HCT116 (cell line): ENCODE results near the gene ERCC5. TPM values are rescaled to one million over a fixed set of nuclear protein-coding genes. Genes with fewer than 3 reads are reported as not detected.

Experiments
- ATAC-seq: fragments of 200-7000 bp; cut with Tn5 transposase; 2 replicates; pipeline ENCODE4 v1.9.1; 2020; ENCODE audit warnings: mild to moderate bottlenecking, moderate library complexity
- BruUV-seq: library from RNA; stranded (reverse); fragments of 400-500 nt; replicated peaks from 2 replicates; lab custom pipeline; 2021; lab: Mats Ljungman, UMichigan
- CTCF ChIA-PET: fragments of 300-600 bp; sonication (Branson Sonifier 250); formaldehyde crosslinking; loops from one replicate; lab custom pipeline; 2021; ENCODE audit warnings: antibody characterized with exemption; lab: Charles Lee
- POLR2A ChIA-PET: fragments of 300-600, 350-600 bp; sonication (Branson Sonifier 250); formaldehyde crosslinking; loops from one replicate; lab custom pipeline; 2021; ENCODE audit warnings: antibody characterized with exemption; lab: Charles Lee
- RAD21 ChIA-PET, 2 experiments: fragments of 300-600 bp; sonication (Branson Sonifier 250); formaldehyde crosslinking; loops; one replicate each; lab custom pipeline; 2023; ENCODE audit warnings: low total read pairs in 2 of 2; ENCODE audit not compliant: uncharacterized antibody in 2 of 2, unreplicated experiment in 2 of 2, low non-redundant PET in 1 of 2; lab: Charles Lee
- DNase-seq: peaks from one replicate; pipeline ENCODE4 v3.0.0-alpha.2; 2010; ENCODE audit warnings: low read depth, low spot score
- H2AFZ ChIP-seq: fragments of 200-600 bp; shearing (Covaris generic), sonication (generic); 2 replicates; pipeline ENCODE4 v1.6.1; 2017; ENCODE audit warnings: low read depth, mixed run types, mixed read lengths, antibody characterized with exemption, low read length; ENCODE audit not compliant: poor library complexity, severe bottlenecking
- H3K27ac ChIP-seq: 2 replicates; pipeline ENCODE4 v1.5.1; 2012; ENCODE audit warnings: low read depth, low read length
- H3K27me3 ChIP-seq: fragments of 200-600 bp; sonication (generic); 2 replicates; pipeline ENCODE4 v1.6.1; 2016; ENCODE audit warnings: mixed run types, low read length, mixed read lengths; ENCODE audit not compliant: insufficient read depth
- H3K36me3 ChIP-seq, 2 experiments: fragments of 200-500 bp in 1 of 2; fragments of 200-600 bp in 1 of 2; sonication (Bioruptor generic) in 1 of 2; sonication (generic) in 1 of 2; 2 replicates each; pipeline versions ENCODE4 v1.5.1 to v1.6.1; 2014 to 2016; ENCODE audit warnings: low read length in 2 of 2, inconsistent platforms in 1 of 2, mixed read lengths in 1 of 2, mixed run types in 1 of 2; ENCODE audit not compliant: insufficient read depth in 2 of 2, control insufficient read depth in 1 of 2
- H3K4me1 ChIP-seq, 2 experiments: fragments of 200-600 bp in 1 of 2; sonication (generic) in 1 of 2; 2 replicates each; pipeline versions ENCODE4 v1.5.1 to v1.6.1; 2012 to 2017; ENCODE audit warnings: low read length in 2 of 2, inconsistent platforms in 1 of 2, mild to moderate bottlenecking in 1 of 2, mixed read lengths in 1 of 2, mixed run types in 1 of 2, moderate library complexity in 1 of 2; ENCODE audit not compliant: insufficient read depth in 2 of 2, control insufficient read depth in 1 of 2
- H3K4me2 ChIP-seq: fragments of 200-600 bp; sonication (generic); 2 replicates; pipeline ENCODE4 v1.6.1; 2017; ENCODE audit warnings: mixed run types, low read length, mixed read lengths
- H3K4me3 ChIP-seq, 2 experiments: fragments of 200-600 bp in 1 of 2; sonication (generic) in 1 of 2; replicated peaks in 1 of 2; 2 replicates each; pipeline ENCODE4 v1.5.1; 2011 to 2016; ENCODE audit warnings: low read length in 2 of 2, control low read depth in 1 of 2, low read depth in 1 of 2, mild to moderate bottlenecking in 1 of 2, mixed read lengths in 1 of 2, mixed run types in 1 of 2
- H3K79me2 ChIP-seq: fragments of 200-600 bp; sonication (generic); 2 replicates; pipeline ENCODE4 v1.6.1; 2017; ENCODE audit warnings: mild to moderate bottlenecking, mixed run types, low read length, moderate library complexity, mixed read lengths; ENCODE audit not compliant: insufficient read depth
- H3K9ac ChIP-seq: fragments of 200-600 bp; sonication (generic); 2 replicates; pipeline ENCODE4 v1.6.1; 2016; ENCODE audit warnings: low read length, mixed read lengths
- H3K9me2 ChIP-seq: fragments of 200-600 bp; sonication (generic), shearing (Covaris generic); 2 replicates; pipeline ENCODE4 v1.6.1; 2017; ENCODE audit warnings: mixed run types, mild to moderate bottlenecking, moderate library complexity; ENCODE audit not compliant: insufficient read depth
- H3K9me3 ChIP-seq, 2 experiments: fragments of 200-500 bp in 1 of 2; fragments of 200-600 bp in 1 of 2; sonication (Bioruptor generic) in 1 of 2; sonication (generic) in 1 of 2; 2 replicates each; pipeline ENCODE4 v1.6.1; 2014 to 2017; ENCODE audit warnings: low read length in 2 of 2, mixed read lengths in 2 of 2, inconsistent platforms in 1 of 2, low read depth in 1 of 2, mild to moderate bottlenecking in 1 of 2, mixed run types in 1 of 2, moderate library complexity in 1 of 2; ENCODE audit not compliant: control insufficient read depth in 1 of 2, insufficient read depth in 1 of 2
- H4K20me1 ChIP-seq: fragments of 200-600 bp; sonication (generic), shearing (Covaris generic); 2 replicates; pipeline ENCODE4 v1.6.1; 2017; ENCODE audit warnings: mixed run types, mild to moderate bottlenecking, moderate library complexity; ENCODE audit not compliant: insufficient read depth
- CBX3 ChIP-seq: IDR thresholded peaks from 2 replicates; pipeline ENCODE4 v1.6.1; 2012; ENCODE audit warnings: low read depth
- EGR1 ChIP-seq: IDR thresholded peaks from 2 replicates; pipeline ENCODE4 v1.6.1; 2012; ENCODE audit warnings: low read depth
- ELF1 ChIP-seq: IDR thresholded peaks from 2 replicates; pipeline ENCODE4 v1.6.1; 2012; ENCODE audit warnings: low read depth, borderline replicate concordance
- EZH2 ChIP-seq: fragments of 200-600 bp; sonication (generic); IDR thresholded peaks from 2 replicates; pipeline ENCODE4 v1.6.1; 2017; ENCODE audit warnings: antibody characterized with exemption, mixed run types
- EZH2phosphoT487 ChIP-seq: fragments of 200-600 bp; IDR thresholded peaks from 2 replicates; pipeline ENCODE4 v1.6.1; 2018; ENCODE audit warnings: antibody characterized with exemption, borderline replicate concordance
- FOSL1 ChIP-seq: IDR thresholded peaks from 2 replicates; pipeline ENCODE4 v1.6.1; 2012; ENCODE audit warnings: low read depth
- JUND ChIP-seq: IDR thresholded peaks from 2 replicates; pipeline ENCODE4 v1.6.1; 2012
- MAX ChIP-seq: IDR thresholded peaks from 2 replicates; pipeline ENCODE4 v1.6.1; 2012
- POLR2A ChIP-seq: IDR thresholded peaks from 2 replicates; pipeline ENCODE4 v1.7.0; 2011; ENCODE audit warnings: borderline replicate concordance; ENCODE audit not compliant: insufficient read depth, insufficient read length; ENCODE audit errors: extremely low read depth
- RAD21 ChIP-seq: IDR thresholded peaks from 2 replicates; pipeline ENCODE4 v1.6.1; 2012; ENCODE audit warnings: low read depth, mild to moderate bottlenecking
- REST ChIP-seq: IDR thresholded peaks from 2 replicates; pipeline ENCODE4 v1.6.1; 2012; ENCODE audit warnings: low read depth
- SRF ChIP-seq: IDR thresholded peaks from 2 replicates; pipeline ENCODE4 v1.6.1; 2012; ENCODE audit warnings: low read depth
- TCF7L2 ChIP-seq: IDR thresholded peaks from 2 replicates; pipeline ENCODE4 v1.7.0; 2011; ENCODE audit warnings: borderline replicate concordance, inconsistent platforms; ENCODE audit not compliant: insufficient read depth, insufficient read length; ENCODE audit errors: extremely low read depth
- ZFX ChIP-seq: fragments of 450-650 bp; IDR thresholded peaks from 2 replicates; pipeline ENCODE4 v1.6.1; 2017
- ZNF274 ChIP-seq: fragments of 200-500 bp; sonication (Bioruptor generic); IDR thresholded peaks from 2 replicates; pipeline ENCODE4 v1.6.1; 2014; ENCODE audit warnings: mild to moderate bottlenecking, low read depth, low read length, inconsistent platforms
- intact Hi-C: fragments of 100-400 bp; cut with micrococcal nuclease; formaldehyde crosslinking; loops from 2 replicates; pipeline ENCODE4 v1.10.0; 2022
- total RNA-seq: library from RNA; stranded (reverse); gene quantifications from one replicate; pipeline ENCODE4 v1.2.1, GENCODE V29; 2021; ENCODE audit not compliant: unreplicated experiment
- TF ChIP-seq, protein P1 (sequence below): IDR thresholded peaks from 2 replicates; pipeline ENCODE4 v1.6.1; 2011; ENCODE audit warnings: mild to moderate bottlenecking, low read length, moderate library complexity; ENCODE audit not compliant: insufficient replicate concordance; ENCODE audit errors: extremely low read depth

Gene ERCC5
- total RNA-seq, 1 experiment from 2014 or later = 25.6 TPM

DNA sequence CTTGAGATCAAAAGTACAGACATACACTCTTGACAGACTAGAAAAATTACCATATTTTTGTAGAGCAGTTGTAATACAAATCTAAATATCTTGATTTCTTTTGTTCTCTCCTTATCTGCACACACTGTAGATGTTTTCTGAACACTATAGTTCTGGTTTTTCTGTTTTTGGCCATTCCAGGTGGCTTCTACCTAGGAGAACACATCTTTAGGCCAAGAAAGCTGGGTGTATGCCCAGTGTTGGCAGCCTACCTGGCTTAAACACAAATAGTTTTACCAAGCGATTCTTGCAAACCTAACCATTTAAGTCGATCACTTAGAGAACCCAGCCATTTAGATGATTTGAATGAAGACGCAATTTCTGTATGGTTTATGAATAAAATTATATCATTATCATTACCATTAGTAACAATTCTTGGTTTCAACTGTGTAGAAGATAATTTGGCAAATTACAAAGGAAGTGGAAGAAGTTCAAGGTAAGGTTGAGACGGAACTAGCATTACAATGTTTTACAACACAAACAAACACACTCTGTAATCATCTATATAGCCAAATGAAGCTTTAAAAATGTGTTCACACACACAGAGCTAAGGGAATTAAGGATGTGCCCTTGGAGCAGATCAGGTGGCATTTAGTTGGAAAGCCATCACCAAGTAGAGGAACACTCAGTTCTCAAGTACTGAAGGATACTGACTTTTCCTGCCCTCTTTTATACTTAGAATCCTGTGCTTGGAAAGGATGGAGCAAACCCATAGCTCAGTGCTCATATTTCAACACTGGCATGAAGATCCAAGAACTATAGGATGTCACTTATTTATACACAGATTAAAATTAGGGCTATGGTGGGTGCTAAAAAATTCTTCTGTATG is 36.2 kb downstream of the ERCC5 start:
- ChIA-PET RAD21 (no interaction called here), CTCF (no interaction called here), POLR2A (no interaction called here)
- Histone ChIP-seq H3K36me3 (no peaks in the 10 kb centered on the region), H3K4me2 (no peak overlapping the region), H3K4me3 (no peak overlapping the region), H3K27ac (no peak overlapping the region), H2AFZ (no peak overlapping the region), H3K9ac (no peak overlapping the region), H3K27me3 (no peaks in the 10 kb centered on the region), H3K9me2 (no peaks in the 10 kb centered on the region), H3K9me3 (no peaks in the 10 kb centered on the region), H4K20me1 (no peaks in the 10 kb centered on the region), H3K4me1 (no peaks in the 10 kb centered on the region), H3K79me2 (no peaks in the 10 kb centered on the region)
- intact Hi-C loops = no loop called here
- TF ChIP-seq RAD21 = no peak
- no peak for TF ChIP-seq FOSL1
- TF ChIP-seq REST = no peak
- no peak for TF ChIP-seq EGR1
- no peak for TF ChIP-seq JUND
- no peak for TF ChIP-seq ZNF274
- TF ChIP-seq CBX3 = no peak
- TF ChIP-seq, protein P1, sequence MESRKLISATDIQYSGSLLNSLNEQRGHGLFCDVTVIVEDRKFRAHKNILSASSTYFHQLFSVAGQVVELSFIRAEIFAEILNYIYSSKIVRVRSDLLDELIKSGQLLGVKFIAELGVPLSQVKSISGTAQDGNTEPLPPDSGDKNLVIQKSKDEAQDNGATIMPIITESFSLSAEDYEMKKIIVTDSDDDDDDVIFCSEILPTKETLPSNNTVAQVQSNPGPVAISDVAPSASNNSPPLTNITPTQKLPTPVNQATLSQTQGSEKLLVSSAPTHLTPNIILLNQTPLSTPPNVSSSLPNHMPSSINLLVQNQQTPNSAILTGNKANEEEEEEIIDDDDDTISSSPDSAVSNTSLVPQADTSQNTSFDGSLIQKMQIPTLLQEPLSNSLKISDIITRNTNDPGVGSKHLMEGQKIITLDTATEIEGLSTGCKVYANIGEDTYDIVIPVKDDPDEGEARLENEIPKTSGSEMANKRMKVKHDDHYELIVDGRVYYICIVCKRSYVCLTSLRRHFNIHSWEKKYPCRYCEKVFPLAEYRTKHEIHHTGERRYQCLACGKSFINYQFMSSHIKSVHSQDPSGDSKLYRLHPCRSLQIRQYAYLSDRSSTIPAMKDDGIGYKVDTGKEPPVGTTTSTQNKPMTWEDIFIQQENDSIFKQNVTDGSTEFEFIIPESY = no peak
- TF ChIP-seq TCF7L2 = no peak
- no peak for TF ChIP-seq EZH2phosphoT487
- TF ChIP-seq POLR2A = no peak
- TF ChIP-seq ZFX = no peak
- TF ChIP-seq MAX = no peak
- no peak for TF ChIP-seq EZH2
- no peak for TF ChIP-seq SRF
- TF ChIP-seq ELF1 = no peak
- BruUV-seq = no TSS peak
- DNase-seq (no peak), ATAC-seq (no peak)
